GM19239 (cell line): ENCODE measurements around the gene C1orf198.

Experiments used
- DNase-seq: peaks from one replicate; pipeline ENCODE4 v3.0.0; 2011; ENCODE audit warnings: low spot score; ENCODE audit not compliant: insufficient read length
- FAIRE-seq: peaks from 2 replicates; lab custom pipeline; 2011; peaks lifted over from hg19 to GRCh38; lab: Jason Lieb, UNC

Gene C1orf198

DNA sequence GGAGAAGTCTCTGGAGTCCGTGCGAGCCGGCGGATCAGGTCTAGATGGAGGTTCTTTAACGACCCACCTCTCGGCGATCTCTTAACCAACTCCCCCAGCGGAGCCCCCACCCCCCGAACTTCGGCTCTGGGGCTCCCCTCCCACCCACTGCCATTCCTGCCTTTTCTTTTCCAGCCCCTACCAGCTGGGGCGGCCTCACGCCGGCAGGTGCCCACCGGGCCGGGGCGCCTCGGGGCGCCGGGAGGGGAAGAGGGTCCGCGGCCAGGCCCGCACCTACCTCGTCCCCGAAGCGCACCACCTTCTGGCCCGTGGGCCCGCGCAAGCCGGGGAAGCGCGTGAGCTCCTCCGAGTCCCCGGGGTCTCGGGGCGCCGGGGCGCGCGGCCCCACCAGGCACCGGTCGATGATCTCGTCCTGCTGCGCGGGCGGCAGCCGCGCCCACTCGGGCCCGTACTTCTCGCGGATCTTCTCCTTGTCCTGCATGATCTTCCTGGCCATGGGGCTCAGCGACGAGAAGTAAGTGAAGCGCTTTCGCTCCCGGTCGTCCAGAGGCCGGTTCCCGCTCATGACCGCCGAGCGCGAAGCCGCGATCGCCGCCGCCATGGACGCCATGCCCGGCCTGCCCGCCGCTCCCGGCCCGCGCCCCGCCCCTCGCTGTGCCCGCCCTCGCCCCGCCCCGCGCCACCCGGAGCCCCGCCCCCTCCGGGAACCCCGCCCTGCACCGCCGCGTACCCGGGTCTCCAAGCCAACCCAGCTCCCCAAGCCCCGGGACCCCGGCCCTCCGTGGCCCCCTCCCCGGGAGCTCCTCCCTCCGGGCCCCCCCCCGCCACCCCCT is at the start of gene C1orf198:
Gene C1orf198 (minus strand): TSS at position 619 of the 833 bp plus-strand sequence. CDS start 9 bp downstream, at position 610.
- FAIRE-seq (no peak), DNase-seq (peak; percentile 81)

GRCh38 chr1:230917284-230918135 is 49.2 kb upstream of the C1orf198 start:
- FAIRE-seq (peak; percentile 86), DNase-seq (peak; percentile 37)

DNA sequence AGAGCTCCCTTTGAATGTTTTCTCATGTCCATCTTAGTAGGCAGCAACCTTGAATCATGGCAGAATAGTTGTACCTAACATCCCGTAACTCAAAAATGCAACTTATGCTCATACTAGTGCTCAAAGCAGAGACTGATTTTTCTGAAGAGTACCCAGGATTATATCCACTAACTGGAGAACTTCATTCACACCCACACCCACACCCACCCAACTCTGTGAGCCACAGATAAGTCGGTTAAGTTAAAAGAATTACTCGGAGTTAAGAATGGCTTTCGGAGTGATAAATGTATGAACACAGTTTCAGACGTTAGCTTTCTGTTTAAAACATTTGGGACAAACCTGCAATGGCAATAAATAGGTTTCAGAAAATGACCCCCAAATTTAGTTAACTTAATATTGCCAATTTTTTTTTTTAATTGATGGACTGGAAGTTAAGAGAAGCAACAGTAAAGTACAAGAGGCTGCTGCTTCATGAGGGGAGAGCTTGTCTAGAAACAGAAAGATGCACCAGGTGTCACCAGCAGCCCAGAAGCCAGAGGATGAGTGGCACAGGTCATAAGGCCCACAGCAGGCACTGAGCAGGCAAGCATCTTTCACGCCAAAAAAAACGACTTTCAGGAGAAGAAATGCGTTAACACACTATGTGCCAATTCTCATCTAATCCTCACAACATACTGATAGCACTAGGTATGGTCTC is 48.4 kb upstream of the C1orf198 start:
- FAIRE-seq (no peak), DNase-seq (no peak)

- no peak for DNase-seq
- no peak for FAIRE-seq
These were observed 46.8 kb upstream of the C1orf198 start for GRCh38 chr1:230915078-230915477.

- DNase-seq (no peak), FAIRE-seq (no peak)
These were observed 45.2 kb upstream of the C1orf198 start for GRCh38 chr1:230913496-230913895.

DNA sequence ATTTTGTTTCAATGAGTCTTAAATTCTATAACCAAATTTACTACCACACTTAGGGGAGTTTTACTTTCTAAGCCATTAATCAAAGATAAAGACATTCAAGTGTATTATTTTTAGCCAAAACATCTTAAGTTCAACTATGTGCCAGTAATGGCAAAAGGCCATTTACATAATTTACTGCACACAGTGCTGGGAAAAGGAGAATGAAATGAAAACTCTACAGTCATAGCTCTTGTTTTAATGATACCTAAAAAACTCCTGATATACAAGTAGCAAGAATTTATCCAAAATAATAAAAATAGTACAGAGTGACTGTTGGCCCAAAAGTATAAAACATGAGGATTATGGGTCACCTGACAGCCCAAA is 42.4 kb upstream of the C1orf198 start:
- FAIRE-seq: no peak
- no peak for DNase-seq

DNA sequence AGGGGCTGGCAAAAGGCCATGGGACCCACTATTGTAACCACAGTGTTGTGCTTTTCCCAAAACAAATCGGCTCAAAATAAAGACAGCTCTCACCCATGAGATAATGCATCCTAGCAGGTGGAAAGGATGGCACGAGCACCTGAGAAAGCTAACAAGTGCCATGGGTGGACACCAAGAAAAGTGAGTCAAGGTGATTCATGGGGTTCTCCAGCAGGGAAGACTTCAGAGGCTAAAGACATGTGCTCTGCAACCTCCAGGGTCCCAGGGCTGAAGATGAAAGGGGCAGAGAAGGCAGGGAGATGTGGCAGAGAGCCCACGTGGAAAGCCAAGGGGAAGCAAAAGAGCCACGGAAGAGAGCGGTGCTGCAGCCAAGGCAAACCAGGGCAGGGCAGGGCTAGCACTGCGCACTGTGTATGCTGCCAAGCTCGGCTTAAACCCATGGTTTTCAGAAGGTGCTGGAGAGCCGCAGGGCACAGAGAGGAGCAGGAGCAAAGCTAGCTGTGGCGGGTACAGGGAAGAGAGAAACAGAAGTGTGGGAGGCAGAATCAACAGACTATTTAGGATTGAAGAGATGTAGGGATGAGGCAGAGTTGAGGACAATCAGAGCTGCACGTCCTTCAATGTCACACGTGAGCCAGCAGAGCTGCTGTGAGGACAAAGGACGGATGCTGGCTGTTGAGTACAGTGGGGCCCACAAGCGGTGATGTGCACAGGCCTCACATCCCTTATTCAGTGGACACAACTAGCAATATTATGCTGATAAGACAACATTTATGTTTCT is 41.8 kb upstream of the C1orf198 start:
- no peak for FAIRE-seq
- no peak for DNase-seq

GRCh38 chr1:230907472-230908205 is 39.3 kb upstream of the C1orf198 start:
- no peak for DNase-seq
- FAIRE-seq: no peak

DNA sequence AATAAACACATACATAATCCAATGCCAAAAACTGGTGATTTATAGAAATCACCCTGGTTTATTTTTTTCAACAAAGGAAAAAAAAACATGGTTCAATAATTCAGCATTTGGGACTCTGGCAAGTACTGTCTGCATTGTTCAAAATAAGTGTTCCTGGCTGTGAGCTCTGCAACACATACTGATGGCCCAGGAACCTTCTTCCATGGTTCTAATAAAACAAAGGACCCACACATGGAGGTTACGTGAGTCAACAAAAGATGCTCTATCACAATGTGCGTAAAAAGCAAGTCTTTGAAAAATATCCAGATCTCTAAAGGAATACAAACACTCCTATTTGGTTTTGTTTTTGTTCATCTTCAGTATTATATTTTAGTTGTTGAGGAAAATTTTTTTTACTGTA is 37.9 kb upstream of the C1orf198 start:
- DNase-seq (no peak), FAIRE-seq (no peak)

- FAIRE-seq (no peak), DNase-seq (no peak)
These were observed 37.4 kb upstream of the C1orf198 start for GRCh38 chr1:230905733-230906132.

DNA sequence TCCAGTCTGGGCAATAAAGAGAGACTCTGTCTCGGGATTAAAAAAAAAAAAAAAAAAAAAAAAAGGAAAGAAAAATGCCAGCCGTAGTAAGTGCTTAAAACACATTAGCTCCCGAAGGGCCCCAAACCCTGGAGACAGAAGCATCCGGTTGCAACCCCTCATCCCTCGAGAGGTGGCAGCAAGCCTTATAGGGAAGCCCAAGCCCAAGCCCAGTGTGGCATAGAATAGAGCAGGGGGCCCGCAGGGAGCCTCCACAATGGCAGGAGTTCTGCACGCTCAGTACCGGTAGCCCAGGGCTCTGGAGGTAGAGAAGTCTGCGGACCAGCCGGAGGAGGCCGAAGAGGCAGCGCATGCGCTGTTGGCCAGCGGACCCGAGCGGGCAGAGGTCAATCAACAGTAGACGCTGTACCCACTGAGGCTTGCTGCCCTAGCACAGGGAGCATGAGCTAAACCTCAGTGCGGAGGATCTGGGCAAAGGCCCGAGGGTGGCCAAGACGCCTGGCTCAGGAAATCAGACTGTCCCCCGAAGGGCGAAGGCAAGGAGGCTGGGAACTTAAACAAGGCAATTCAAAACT is 34.1 kb upstream of the C1orf198 start:
- no peak for FAIRE-seq

GRCh38 chr1:230901671-230902070 is 33.4 kb upstream of the C1orf198 start:
- DNase-seq (no peak), FAIRE-seq (no peak)

More for the DNA sequence above, 34.1 kb upstream of the C1orf198 start:
- no peak for DNase-seq

DNA sequence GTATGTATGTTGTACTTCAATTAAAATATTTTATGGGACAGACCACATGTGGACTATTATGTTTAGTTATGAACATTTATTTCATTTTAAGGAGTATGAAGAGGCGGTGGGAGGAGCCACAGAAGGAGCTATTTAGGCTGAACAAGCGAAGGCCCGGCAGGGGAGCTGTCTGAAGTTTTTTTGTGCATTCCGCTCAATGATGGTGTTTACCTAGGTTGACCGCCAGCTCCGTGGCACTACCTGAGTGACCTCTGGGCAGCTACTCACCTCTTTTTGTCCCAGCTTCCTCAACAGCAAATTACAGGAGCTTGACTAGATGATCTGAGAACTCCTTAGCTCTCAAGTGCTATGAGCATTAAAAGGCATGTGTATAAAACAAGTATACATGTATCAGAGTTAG is 32.7 kb upstream of the C1orf198 start:
- FAIRE-seq: no peak

DNA sequence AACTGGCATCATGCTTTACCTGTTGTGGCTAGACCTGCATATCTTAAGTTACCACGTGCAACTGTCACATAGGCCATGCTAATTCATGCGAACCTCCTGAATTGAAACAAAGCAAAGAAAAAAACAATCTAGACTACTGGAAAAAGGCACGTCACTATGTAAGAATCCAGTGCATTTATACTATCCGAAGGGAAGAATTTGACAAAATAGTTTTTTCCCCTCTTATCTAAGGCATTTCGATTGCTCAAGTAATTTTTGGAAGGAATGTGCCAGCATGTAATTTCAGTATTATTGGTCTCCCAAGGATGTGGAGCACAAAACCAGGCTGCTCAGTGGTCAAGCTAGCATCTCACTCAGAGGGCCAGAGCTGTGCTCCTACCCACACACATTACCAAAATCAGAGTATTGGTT is 31.5 kb upstream of the C1orf198 start:
- no peak for FAIRE-seq
- DNase-seq: no peak

More for the DNA sequence above, 32.7 kb upstream of the C1orf198 start:
- DNase-seq: no peak

DNA sequence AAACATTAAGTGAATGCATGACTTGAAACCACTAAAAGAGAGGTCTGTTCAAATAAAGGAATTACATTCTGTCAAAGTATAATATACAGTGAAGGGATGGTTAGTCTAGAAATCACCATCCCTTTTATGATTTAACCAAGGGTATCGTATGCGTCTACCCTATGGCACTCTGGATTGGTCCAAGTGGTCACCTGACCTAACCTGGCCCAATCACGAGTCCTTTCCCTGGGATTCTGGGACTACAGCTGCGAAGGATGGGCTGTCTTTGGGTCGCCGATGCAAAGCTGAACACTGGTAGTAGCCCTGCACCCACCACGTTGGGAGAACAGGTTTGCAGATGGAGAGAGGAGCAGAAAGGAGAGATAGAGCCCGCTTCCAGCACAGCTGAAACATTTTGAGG is 30.4 kb upstream of the C1orf198 start:
- DNase-seq: no peak
- no peak for FAIRE-seq

DNA sequence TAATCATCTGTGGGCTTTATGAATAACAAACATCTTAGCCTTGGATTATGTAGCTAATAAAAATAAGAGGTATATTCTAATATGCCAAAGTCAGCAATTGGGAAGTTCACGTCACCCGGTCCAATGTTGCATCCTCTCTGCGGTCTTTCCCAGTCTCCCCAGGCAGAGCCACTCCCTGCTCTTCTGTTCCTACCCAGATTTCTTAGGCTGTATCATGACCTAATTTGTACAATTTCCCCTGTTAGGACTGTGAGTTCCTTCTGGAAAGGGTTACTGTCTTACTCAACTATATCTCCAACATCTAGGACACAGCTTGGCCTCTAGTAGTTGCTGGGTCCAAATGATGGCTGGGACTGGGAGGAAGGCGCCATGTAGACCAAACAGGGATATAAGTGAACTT is 29.8 kb upstream of the C1orf198 start:
- no peak for FAIRE-seq

GRCh38 chr1:230896779-230897178 is 28.5 kb upstream of the C1orf198 start:
- FAIRE-seq (no peak), DNase-seq (no peak)

More for the DNA sequence above, 29.8 kb upstream of the C1orf198 start:
- no peak for DNase-seq

DNA sequence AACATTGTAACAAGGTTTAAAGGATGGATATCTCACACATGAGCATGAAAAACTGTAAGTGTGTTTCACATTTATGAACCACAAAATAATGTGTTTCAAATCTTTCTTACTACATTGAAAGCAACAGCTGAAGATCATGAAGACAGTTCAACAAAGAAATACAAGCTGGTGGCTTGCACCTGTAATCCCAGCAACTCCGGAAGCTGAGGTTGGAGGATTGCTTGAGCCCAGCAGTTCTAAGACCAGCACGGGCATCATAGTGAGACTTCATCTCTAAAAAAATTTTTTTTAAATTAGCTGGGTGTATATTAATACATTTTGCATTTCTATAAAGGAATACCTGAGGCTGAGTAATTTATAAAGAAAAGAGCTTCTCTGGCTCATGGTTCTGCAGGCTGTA is 27.1 kb upstream of the C1orf198 start:
- no peak for DNase-seq
- no peak for FAIRE-seq

- FAIRE-seq: no peak
- DNase-seq: no peak
These were observed 26.3 kb upstream of the C1orf198 start for GRCh38 chr1:230894664-230895063.
